HepG2 (cell line): ENCODE data around the gene FUT1. TPM values are rescaled to one million over a fixed set of nuclear protein-coding genes. Genes with fewer than 3 reads are reported as not detected.

Experiments used
- AHR ChIP-seq: IDR thresholded peaks from 2 replicates; pipeline ENCODE4 v1.6.1; 2018; ENCODE audit warnings: missing genetic modification reagents, missing compliant biosample characterization
- FIP1L1 ChIP-seq: fragments of 200-400 bp; formaldehyde crosslinking; IDR thresholded peaks from 2 replicates; pipeline ENCODE4 v1.6.1; 2018; ENCODE audit warnings: low read depth, mild to moderate bottlenecking, low read length, moderate library complexity, borderline replicate concordance; ENCODE audit not compliant: insufficient read depth
- HIVEP1 ChIP-seq: sonication (generic); formaldehyde crosslinking; IDR thresholded peaks from 2 replicates; pipeline ENCODE4 v1.4.0; 2020; ENCODE audit warnings: mild to moderate bottlenecking, missing genetic modification reagents
- HNRNPL ChIP-seq: fragments of 200-400 bp; formaldehyde crosslinking; IDR thresholded peaks from 2 replicates; pipeline ENCODE4 v1.6.1; 2017; ENCODE audit warnings: mild to moderate bottlenecking, low read depth, low read length
- HNRNPLL ChIP-seq: fragments of 200-400 bp; formaldehyde crosslinking; IDR thresholded peaks from 2 replicates; pipeline ENCODE4 v1.6.1; 2017; ENCODE audit warnings: mild to moderate bottlenecking, low read depth, low read length; ENCODE audit not compliant: poor library complexity, severe bottlenecking
- KDM1A ChIP-seq: IDR thresholded peaks from 2 replicates; pipeline ENCODE4 v1.6.1; 2016; ENCODE audit warnings: missing compliant biosample characterization
- PRDM15 ChIP-seq: sonication (generic); formaldehyde crosslinking; IDR thresholded peaks from 2 replicates; pipeline ENCODE4 v1.4.0; 2020; ENCODE audit warnings: missing genetic modification reagents
- RFXANK ChIP-seq: IDR thresholded peaks from 2 replicates; pipeline ENCODE4 v1.6.1; 2016
- STAG1 ChIP-seq: sonication (generic); formaldehyde crosslinking; IDR thresholded peaks from 2 replicates; pipeline ENCODE4 v1.4.0; 2020; ENCODE audit warnings: missing genetic modification reagents
- STAT5B ChIP-seq: sonication (generic); formaldehyde crosslinking; IDR thresholded peaks from 2 replicates; pipeline ENCODE4 v1.4.0; 2020; ENCODE audit warnings: missing genetic modification reagents
- TAF15 ChIP-seq: fragments of 200-400 bp; formaldehyde crosslinking; IDR thresholded peaks from one replicate; pipeline ENCODE4 v1.6.1; 2018; ENCODE audit warnings: mild to moderate bottlenecking, low read depth, low read length; ENCODE audit not compliant: poor library complexity, severe bottlenecking
- THAP11 ChIP-seq: IDR thresholded peaks from 2 replicates; pipeline ENCODE4 v1.6.1; 2016; ENCODE audit warnings: missing biosample characterization, missing genetic modification reagents
- XRCC5 ChIP-seq: fragments of 200-400 bp; formaldehyde crosslinking; optimal IDR thresholded peaks from 2 replicates; pipeline ENCODE3; 2017; ENCODE audit warnings: mild to moderate bottlenecking, low read length
- ZIK1 ChIP-seq: sonication (generic); formaldehyde crosslinking; IDR thresholded peaks from 2 replicates; pipeline ENCODE4 v1.5.0; 2020; ENCODE audit warnings: mild to moderate bottlenecking, low read depth, missing genetic modification reagents, borderline replicate concordance
- ZNF275 ChIP-seq: sonication (generic); formaldehyde crosslinking; IDR thresholded peaks from 2 replicates; pipeline ENCODE4 v1.8.0; 2022; ENCODE audit warnings: missing genetic modification reagents, mild to moderate bottlenecking, inconsistent platforms, borderline replicate concordance
- polyA plus RNA-seq, 8 experiments: library from polyadenylated mRNA; depleted of rRNA in 3 of 8; stranded (reverse) in 7 of 8; unstranded in 1 of 8; fragments of >200 nt; fragmentation: Illumina TruSeq in 4 of 8; extraction: Trizol in 4 of 8; gene quantifications; 2 replicates each; pipeline versions ENCODE4 v1.2.1 to v1.2.3, GENCODE V29; 2011 to 2016; ENCODE audit warnings: low read depth in 4 of 8, missing spikeins in 1 of 8, mixed read lengths in 1 of 8; ENCODE audit not compliant: insufficient read depth in 1 of 8
- total RNA-seq, 5 experiments: library from RNA; depleted of rRNA; stranded (reverse); fragments of >200 nt; fragmentation: Illumina TruSeq; extraction: Trizol; gene quantifications; 2 replicates each; pipeline ENCODE4 v1.2.3, GENCODE V29; 2016; ENCODE audit warnings: low read depth in 1 of 5
- TF ChIP-seq, protein P1 (sequence below): IDR thresholded peaks from 2 replicates; pipeline ENCODE4 v1.6.1; 2016
- TF ChIP-seq, protein P2 (sequence below): sonication (generic); formaldehyde crosslinking; IDR thresholded peaks from 2 replicates; pipeline ENCODE4 v1.5.1; 2020; ENCODE audit warnings: mild to moderate bottlenecking, missing genetic modification reagents, moderate library complexity
- TF ChIP-seq, protein P3 (sequence below): sonication (generic); formaldehyde crosslinking; IDR thresholded peaks from 2 replicates; pipeline ENCODE4 v1.4.0; 2020; ENCODE audit warnings: missing genetic modification reagents; ENCODE audit errors: not compliant biosample characterization
- TF ChIP-seq, protein P4 (sequence below): sonication (generic); formaldehyde crosslinking; IDR thresholded peaks from 2 replicates; pipeline ENCODE4 v1.5.1; 2020; ENCODE audit warnings: missing genetic modification reagents, mild to moderate bottlenecking, borderline replicate concordance

The FUT1 gene
- total and polyA plus RNA-seq, 2 of the 13 experiments (the other 11 are each of a cell fraction or from before 2014, with no cell fraction given): 0.07 to 1.1 TPM

- TF ChIP-seq FIP1L1 (no peak), TAF15 (no peak), HNRNPLL (peak; percentile 50), XRCC5 (peak; percentile 60), AHR (peak; percentile 65; the same call in 1 of the 2 replicates), RFXANK (CRISPR knock-in tag) (peak; percentile 44; the same call in 1 of the 2 replicates), STAG1 (CRISPR knock-in tag) (0 out of 2 replicates have a peak, but pooled peaks have one; percentile 11), PRDM15 (CRISPR knock-in tag) (peak; percentile 72; the same call in 1 of the 2 replicates), HIVEP1 (CRISPR knock-in tag) (0 out of 2 replicates have a peak, but pooled peaks have one; percentile 28), HNRNPL (0 out of 2 replicates have a peak, but pooled peaks have one; percentile 43), ZIK1 (peak; percentile 30; the same call in 1 of the 2 replicates), STAT5B (CRISPR knock-in tag) (no peak), ZNF275 (CRISPR knock-in tag) (no peak), KDM1A (CRISPR knock-in tag) (0 out of 2 replicates have a peak, but pooled peaks have one; percentile 12), THAP11 (no peak; the same call in none of the 2 replicates)
- TF ChIP-seq, protein P1, sequence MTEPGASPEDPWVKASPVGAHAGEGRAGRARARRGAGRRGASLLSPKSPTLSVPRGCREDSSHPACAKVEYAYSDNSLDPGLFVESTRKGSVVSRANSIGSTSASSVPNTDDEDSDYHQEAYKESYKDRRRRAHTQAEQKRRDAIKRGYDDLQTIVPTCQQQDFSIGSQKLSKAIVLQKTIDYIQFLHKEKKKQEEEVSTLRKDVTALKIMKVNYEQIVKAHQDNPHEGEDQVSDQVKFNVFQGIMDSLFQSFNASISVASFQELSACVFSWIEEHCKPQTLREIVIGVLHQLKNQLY: peak; percentile 17; the same call in 1 of the 2 replicates
- TF ChIP-seq, protein P2, sequence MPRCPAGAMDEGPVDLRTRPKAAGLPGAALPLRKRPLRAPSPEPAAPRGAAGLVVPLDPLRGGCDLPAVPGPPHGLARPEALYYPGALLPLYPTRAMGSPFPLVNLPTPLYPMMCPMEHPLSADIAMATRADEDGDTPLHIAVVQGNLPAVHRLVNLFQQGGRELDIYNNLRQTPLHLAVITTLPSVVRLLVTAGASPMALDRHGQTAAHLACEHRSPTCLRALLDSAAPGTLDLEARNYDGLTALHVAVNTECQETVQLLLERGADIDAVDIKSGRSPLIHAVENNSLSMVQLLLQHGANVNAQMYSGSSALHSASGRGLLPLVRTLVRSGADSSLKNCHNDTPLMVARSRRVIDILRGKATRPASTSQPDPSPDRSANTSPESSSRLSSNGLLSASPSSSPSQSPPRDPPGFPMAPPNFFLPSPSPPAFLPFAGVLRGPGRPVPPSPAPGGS (CRISPR knock-in tag): peak; percentile 77; the same call in 1 of the 2 replicates
- TF ChIP-seq, protein P3, sequence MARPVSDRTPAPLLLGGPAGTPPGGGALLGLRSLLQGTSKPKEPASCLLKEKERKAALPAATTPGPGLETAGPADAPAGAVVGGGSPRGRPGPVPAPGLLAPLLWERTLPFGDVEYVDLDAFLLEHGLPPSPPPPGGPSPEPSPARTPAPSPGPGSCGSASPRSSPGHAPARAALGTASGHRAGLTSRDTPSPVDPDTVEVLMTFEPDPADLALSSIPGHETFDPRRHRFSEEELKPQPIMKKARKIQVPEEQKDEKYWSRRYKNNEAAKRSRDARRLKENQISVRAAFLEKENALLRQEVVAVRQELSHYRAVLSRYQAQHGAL (CRISPR knock-in tag): no peak
- TF ChIP-seq, protein P4, sequence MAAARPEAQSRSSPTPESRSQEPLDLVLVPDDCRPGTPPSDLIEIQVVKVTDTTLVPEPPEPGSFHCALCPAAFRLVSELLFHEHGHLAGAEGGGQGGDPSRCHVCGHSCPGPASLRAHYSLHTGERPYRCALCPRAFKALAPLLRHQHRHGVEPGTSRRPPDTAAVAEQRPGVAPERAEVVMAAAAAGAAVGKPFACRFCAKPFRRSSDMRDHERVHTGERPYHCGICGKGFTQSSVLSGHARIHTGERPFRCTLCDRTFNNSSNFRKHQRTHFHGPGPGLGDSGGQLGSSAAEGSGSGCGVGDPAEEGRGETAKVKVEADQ (CRISPR knock-in tag): 0 out of 2 replicates have a peak, but pooled peaks have one; percentile 51
These were observed 38.3 kb downstream of the FUT1 start (continued) for GRCh38 chr19:48713864-48714755.
